Heart left ventricle (tissue), 16 donors: ENCODE measurements around the gene XPNPEP1. TPM values are rescaled to one million over a fixed set of nuclear protein-coding genes. Genes with fewer than 3 reads are reported as not detected.

Source experiments
- ATAC-seq, 4 donors: fragments of 200-7000 bp; cut with Tn5 transposase; one replicate each; pipeline ENCODE4 v1.9.1; 2020 to 2022; ENCODE audit warnings: moderate library complexity in 4 of 4, mild to moderate bottlenecking in 3 of 4, moderate number of reproducible peaks in 1 of 4
- DNase-seq, 5 donors: peaks; one replicate each; pipeline ENCODE4 v3.0.0-alpha.2; 2020
- H3K27ac ChIP-seq, 12 donors: fragments of 200-600 bp; sonication (generic) in 4 of 12; one replicate each; pipeline versions ENCODE4 v1.5.0 to v1.8.0; 2016 to 2022; ENCODE audit warnings: mild to moderate bottlenecking in 2 of 12
- H3K27me3 ChIP-seq, 9 donors: fragments of 200-600 bp; sonication (generic) in 2 of 9; one replicate each; pipeline versions ENCODE4 v1.5.1 to v1.8.0; 2016 to 2022; ENCODE audit warnings: mild to moderate bottlenecking in 3 of 9
- H3K36me3 ChIP-seq, 9 donors: fragments of 200-600 bp; sonication (generic) in 2 of 9; one replicate each; pipeline versions ENCODE4 v1.5.0 to v1.8.0; 2018 to 2022; ENCODE audit warnings: mild to moderate bottlenecking in 2 of 9
- H3K4me1 ChIP-seq, 12 donors: fragments of 200-600 bp; sonication (generic) in 4 of 12; one replicate each; pipeline versions ENCODE4 v1.5.0 to v1.8.0; 2016 to 2022; ENCODE audit warnings: mild to moderate bottlenecking in 3 of 12
- H3K4me3 ChIP-seq, 12 donors: fragments of 200-600 bp; sonication (generic) in 4 of 12; one replicate each; pipeline versions ENCODE4 v1.5.0 to v1.8.0; 2017 to 2022; ENCODE audit warnings: mild to moderate bottlenecking in 9 of 12, moderate library complexity in 4 of 12
- H3K9me3 ChIP-seq, 12 donors: fragments of 200-600 bp; sonication (generic) in 4 of 12; one replicate each; pipeline versions ENCODE4 v1.5.0 to v1.8.0; 2016 to 2022; ENCODE audit warnings: mild to moderate bottlenecking in 1 of 12
- CTCF ChIP-seq, 12 donors: fragments of 200-600 bp; sonication (generic) in 4 of 12; IDR thresholded peaks; one replicate each; pipeline versions ENCODE4 v1.5.0 to v1.8.0; 2018 to 2022; ENCODE audit warnings: antibody characterized with exemption in 12 of 12, mild to moderate bottlenecking in 5 of 12
- POLR2A ChIP-seq, 2 donors: fragments of 450-650 bp; IDR thresholded peaks; one replicate each; pipeline ENCODE4 v1.6.1; 2017; ENCODE audit warnings: antibody characterized with exemption in 2 of 2, mild to moderate bottlenecking in 2 of 2, moderate library complexity in 2 of 2
- WGBS, 4 donors: extraction: QIAGEN DNeasy Blood & Tissue Kit in 2 of 4; methylation state at CpG; one replicate each; pipeline versions ENCODE4 v1.1.5 to v1.1.7; 2013 to 2018; 5-methylcytosine and 5-hydroxymethylcytosine counted together
- intact Hi-C, 10 donors: fragments of 100-400 bp; cut with DNase I; formaldehyde crosslinking; loops; one replicate each; pipeline versions ENCODE4 v1.11.1 to v1.14.2; 2022
- polyA plus RNA-seq, 2 donors: library from polyadenylated mRNA; stranded (reverse); fragments of 200-250 nt; gene quantifications; one replicate each; pipeline ENCODE4 v1.2.3, GENCODE V29; 2013
- total RNA-seq, 9 donors: library from RNA; depleted of rRNA in 2 of 9; stranded (reverse); fragments of >200 nt in 2 of 9; fragmentation: NEBNext Ultra II Directional in 3 of 9; extraction: Animal tissue kit (Norgen Biotek cat#: 25700) in 3 of 9; gene quantifications; one replicate each; pipeline versions ENCODE4 v1.1.0 to v1.2.4, GENCODE V29; 2016 to 2023
- donor health status: ischemic (EF 13 %, LVEDD 7.1; RV severe dilation, severe dysfunction).
- donor health status: healthy with polysubstance abuse.
- donor health status: DM: no; HTN: yes; CAD: no.
- donor health status: DM: no; HTN: no; CAD: no.
- donor health status: ischemic (EF 25% LVEDD 6.9; RV normal size, moderate dysfunction).
- donor health status: ischemic (EF 25% LVEDD 5.7; RV mildly dilated, moderate dysfunction).
- donor health status: healthy.
- donor health status: DM: yes; HTN: yes; CAD: no.
- donor health status: ischemic (EF 35%, LVEDD 5.7; RV mildly dilated, moderate dysfunction).
- donor health status: nonischemic (EF 11% LVEDD 7.7; RV severe dilation, severe dysfunction).
- donor health status: DM: yes; HTN: yes; CAD: no.
- donor health status: PGD.
- donor health status: ischemic (EF 29% LVEDD 5.4; RV normal size, mild dysfunction).
- donor health status: nonischemic (EF 23%, LVEDD 6.1; RV moderate dilation, normal function).

The XPNPEP1 gene
- total and polyA plus RNA-seq, 11 donors: 14.5 to 77.0 (median 46.2) TPM

- H3K36me3 ChIP-seq: no peaks in the 10 kb centered on the region
- ATAC-seq (no peak), DNase-seq (no peak)
- H3K9me3 ChIP-seq: peaks cover 0 to 11% (median 0%) of the 10 kb centered on the region in 12 donors
- H3K4me1 ChIP-seq: peaks cover 0 to 7% (median 0%) of the 10 kb centered on the region in 12 donors
- intact Hi-C loops: no loop called here
- no peak overlapping the region for H3K4me3 ChIP-seq
- no peak overlapping the region for H3K27ac ChIP-seq
- TF ChIP-seq POLR2A (IDR thresholded peaks at IDR 0.05) (no peak), CTCF (IDR thresholded peaks at IDR 0.05) (no peak)
- H3K27me3 ChIP-seq: no peaks in the 10 kb centered on the region
Observed at GRCh38 chr10:109952526-109952925, 29.2 kb upstream of the XPNPEP1 start.

GRCh38 chr10:109947111-109947920, 24.0 kb upstream of the XPNPEP1 start:
- Histone ChIP-seq H3K9me3 (peaks cover 0 to 3% (median 0%) of the 10 kb centered on the region in 12 donors), H3K4me1 (no peaks in the 10 kb centered on the region), H3K27me3 (no peaks in the 10 kb centered on the region), H3K27ac (no peak overlapping the region), H3K4me3 (no peak overlapping the region), H3K36me3 (no peaks in the 10 kb centered on the region)
- TF ChIP-seq CTCF (IDR thresholded peaks at IDR 0.05) (no peak), POLR2A (IDR thresholded peaks at IDR 0.05) (no peak)
- intact Hi-C loops: no loop called here
- ATAC-seq (no peak), DNase-seq (no peak)
- WGBS, 4 donors: 60 to 70% (median 66%) methylated on average over 5 of the region's 5 CpGs

GRCh38 chr10:109946680-109947079, 23.4 kb upstream of the XPNPEP1 start:
- 85 to 96% (median 90%) methylated on average over 3 of the region's 3 CpGs for WGBS, 4 donors
- TF ChIP-seq CTCF (IDR thresholded peaks at IDR 0.05): no peak
- TF ChIP-seq POLR2A (IDR thresholded peaks at IDR 0.05): no peak
- intact Hi-C loops: no loop called here
- peaks cover 0 to 1% (median 0%) of the 10 kb centered on the region in 12 donors for H3K4me1 ChIP-seq
- DNase-seq (no peak), ATAC-seq (no peak)
- no peak overlapping the region for H3K27ac ChIP-seq
- no peaks in the 10 kb centered on the region for H3K36me3 ChIP-seq
- no peaks in the 10 kb centered on the region for H3K9me3 ChIP-seq
- H3K4me3 ChIP-seq: no peak overlapping the region
- no peaks in the 10 kb centered on the region for H3K27me3 ChIP-seq

- H3K27me3 ChIP-seq: no peaks in the 10 kb centered on the region
- no peak overlapping the region for H3K4me3 ChIP-seq
- TF ChIP-seq POLR2A (IDR thresholded peaks at IDR 0.05): no peak
- TF ChIP-seq CTCF (IDR thresholded peaks at IDR 0.05): no peak
- no peaks in the 10 kb centered on the region for H3K36me3 ChIP-seq
- H3K27ac ChIP-seq: no peak overlapping the region
- ATAC-seq: no peak
- intact Hi-C loops: no loop called here
- no peaks in the 10 kb centered on the region for H3K9me3 ChIP-seq
- DNase-seq: no peak
- H3K4me1 ChIP-seq: peaks cover 0 to 7% (median 0%) of the 10 kb centered on the region in 12 donors
- WGBS, 4 donors: 66 to 72% (median 68%) methylated on average over 4 of the region's 4 CpGs
Observed at GRCh38 chr10:109945473-109946177, 22.3 kb upstream of the XPNPEP1 start.
